Epithelial cell of esophagus (primary cell): ENCODE results near the gene COL16A1.

ENCODE experiments used
- DNase-seq: peaks from one replicate; pipeline ENCODE4 v3.0.0; 2010; ENCODE audit warnings: low read depth
- H3K4me3 ChIP-seq: 2 replicates; pipeline ENCODE4 v1.5.1; 2011; ENCODE audit warnings: mild to moderate bottlenecking, low read length, control low read depth
- CTCF ChIP-seq: IDR thresholded peaks from 2 replicates; pipeline ENCODE4 v1.5.1; 2011; ENCODE audit warnings: low read depth, mild to moderate bottlenecking, low read length, control low read depth, inconsistent platforms; ENCODE audit not compliant: insufficient read depth; ENCODE audit errors: missing control alignments

The COL16A1 gene

GRCh38 chr1:31699341-31699891 is 4.4 kb downstream of the COL16A1 start:
- TF ChIP-seq CTCF, result no peak
- no peak overlapping the region for H3K4me3 ChIP-seq
- no peak for DNase-seq

GRCh38 chr1:31697369-31697984 is 6.3 kb downstream of the COL16A1 start:
- no peak overlapping the region for H3K4me3 ChIP-seq
- no peak for DNase-seq
- TF ChIP-seq CTCF, result no peak

GRCh38 chr1:31696242-31696641 is 7.6 kb downstream of the COL16A1 start:
- DNase-seq, result no peak
- TF ChIP-seq CTCF, result no peak
- H3K4me3 ChIP-seq, result no peak overlapping the region

- TF ChIP-seq CTCF, result no peak
- H3K4me3 ChIP-seq, result no peak overlapping the region
- no peak for DNase-seq
Observed at GRCh38 chr1:31695327-31695726, 8.5 kb downstream of the COL16A1 start.

GRCh38 chr1:31694964-31695313 is 8.9 kb downstream of the COL16A1 start:
- no peak for TF ChIP-seq CTCF

GRCh38 chr1:31694069-31694963 is 9.5 kb downstream of the COL16A1 start:
- no peak for TF ChIP-seq CTCF
- no peak for DNase-seq
- no peak overlapping the region for H3K4me3 ChIP-seq

More at GRCh38 chr1:31694964-31695313, 8.9 kb downstream of the COL16A1 start:
- no peak overlapping the region for H3K4me3 ChIP-seq
- no peak for DNase-seq
